Endothelial cell of umbilical vein (primary cell): ENCODE results near the gene SKAP1. TPM values are rescaled to one million over a fixed set of nuclear protein-coding genes. Genes with fewer than 3 reads are reported as not detected.

ENCODE experiments used
- BruUV-seq: library from RNA; stranded (reverse); fragments of 400-500 nt; replicated peaks from 2 replicates; lab custom pipeline; 2021; lab: Mats Ljungman, UMichigan
- CTCF ChIA-PET: fragments of 300-600, 350-600 bp; sonication (Branson Sonifier 250); formaldehyde crosslinking; loops from one replicate; lab custom pipeline; 2021; ENCODE audit warnings: antibody characterized with exemption, inconsistent platforms; lab: Charles Lee
- POLR2A ChIA-PET: fragments of 300-600, 350-600 bp; sonication (Branson Sonifier 250); formaldehyde crosslinking; loops from one replicate; lab custom pipeline; 2021; ENCODE audit warnings: antibody characterized with exemption, inconsistent platforms; lab: Charles Lee
- DNase-seq: peaks from one replicate; pipeline ENCODE4 v3.0.0-alpha.2; 2011; ENCODE audit warnings: low read depth, low spot score
- FAIRE-seq: peaks from 2 replicates; lab custom pipeline; 2011; peaks lifted over from hg19 to GRCh38; lab: Jason Lieb, UNC
- H2AFZ ChIP-seq: 2 replicates; pipeline ENCODE4 v1.6.0; 2012; ENCODE audit warnings: low read depth, low read length, control low read depth, inconsistent platforms
- H3K27ac ChIP-seq: 2 replicates; pipeline ENCODE4 v1.5.1; 2011; ENCODE audit warnings: low read depth, mild to moderate bottlenecking, control low read depth, low read length, moderate library complexity; ENCODE audit not compliant: insufficient read depth
- H3K27me3 ChIP-seq, 2 experiments: 2 replicates each; pipeline versions ENCODE4 v1.6.0 to v1.6.1; 2011; ENCODE audit warnings: low read length in 2 of 2, mixed read lengths in 1 of 2; ENCODE audit not compliant: control insufficient read depth in 2 of 2, insufficient read depth in 2 of 2
- H3K36me3 ChIP-seq, 2 experiments: 2 replicates in 1 of 2; 3 replicates in 1 of 2; pipeline ENCODE4 v1.5.1; 2011; ENCODE audit warnings: low read length in 2 of 2, mild to moderate bottlenecking in 1 of 2, moderate library complexity in 1 of 2; ENCODE audit not compliant: control insufficient read depth in 2 of 2, insufficient read depth in 2 of 2; ENCODE audit errors: extremely low read depth in 1 of 2
- H3K4me1 ChIP-seq: 3 replicates; pipeline ENCODE4 v1.5.1; 2011; ENCODE audit warnings: mild to moderate bottlenecking, low read length; ENCODE audit not compliant: control insufficient read depth, insufficient read depth; ENCODE audit errors: extremely low read depth
- H3K4me2 ChIP-seq: 2 replicates; pipeline ENCODE4 v1.6.1; 2011; ENCODE audit warnings: low read length, control low read depth, mixed read lengths; ENCODE audit not compliant: insufficient read depth
- H3K4me3 ChIP-seq, 3 experiments: fragments of 200-600 bp in 1 of 3; sonication (generic), shearing (Covaris generic) in 1 of 3; replicated peaks in 1 of 3; 2 replicates each; pipeline ENCODE4 v1.5.1; 2011 to 2016; ENCODE audit warnings: control low read depth in 3 of 3, low read length in 3 of 3, mild to moderate bottlenecking in 2 of 3, inconsistent platforms in 1 of 3, low read depth in 1 of 3, moderate library complexity in 1 of 3; ENCODE audit not compliant: insufficient read depth in 1 of 3
- H3K79me2 ChIP-seq: 2 replicates; pipeline ENCODE4 v1.6.0; 2012; ENCODE audit warnings: low read length, inconsistent platforms; ENCODE audit not compliant: control insufficient read depth, insufficient read depth
- H3K9ac ChIP-seq: replicated peaks from 2 replicates; pipeline ENCODE3; 2011; ENCODE audit warnings: low read length, control low read depth; ENCODE audit not compliant: insufficient read depth; ENCODE audit errors: extremely low read depth
- H3K9me1 ChIP-seq: replicated peaks from 3 replicates; pipeline ENCODE4 v1.6.0; 2011; ENCODE audit warnings: mild to moderate bottlenecking, low read length; ENCODE audit not compliant: control insufficient read depth, insufficient read depth; ENCODE audit errors: extremely low read depth
- H3K9me3 ChIP-seq: replicated peaks from 2 replicates; pipeline ENCODE4 v1.5.1; 2012; ENCODE audit warnings: low read length, inconsistent platforms; ENCODE audit not compliant: control insufficient read depth, insufficient read depth
- H4K20me1 ChIP-seq: replicated peaks from 2 replicates; pipeline ENCODE3; 2011; ENCODE audit warnings: mild to moderate bottlenecking, low read length; ENCODE audit not compliant: control insufficient read depth, insufficient read depth; ENCODE audit errors: extremely low read depth
- EZH2 ChIP-seq: IDR thresholded peaks from 2 replicates; pipeline ENCODE4 v1.6.1; 2012; ENCODE audit warnings: borderline replicate concordance, low read depth, mild to moderate bottlenecking, moderate library complexity, low read length, inconsistent platforms; ENCODE audit not compliant: severe bottlenecking
- FOS ChIP-seq: IDR thresholded peaks from 2 replicates; pipeline ENCODE4 v1.6.1; 2011; ENCODE audit warnings: mild to moderate bottlenecking, low read length, moderate library complexity, borderline replicate concordance; ENCODE audit not compliant: insufficient read depth
- GATA2 ChIP-seq: IDR thresholded peaks from 2 replicates; pipeline ENCODE4 v1.7.0; 2011; ENCODE audit warnings: low read depth, mild to moderate bottlenecking, moderate library complexity, mixed read lengths, low read length; ENCODE audit not compliant: insufficient read length, insufficient read depth
- JUN ChIP-seq: IDR thresholded peaks from 2 replicates; pipeline ENCODE4 v1.6.1; 2011; ENCODE audit warnings: borderline replicate concordance, low read depth; ENCODE audit not compliant: insufficient read length, insufficient read depth
- POLR2A ChIP-seq: IDR thresholded peaks from 2 replicates; pipeline ENCODE4 v1.6.1; 2012; ENCODE audit warnings: low read depth, mild to moderate bottlenecking, control low read depth, low read length
- POLR2AphosphoS5 ChIP-seq: IDR thresholded peaks from 2 replicates; pipeline ENCODE4 v1.6.1; 2012; ENCODE audit warnings: low read depth, mild to moderate bottlenecking, control low read depth, low read length, moderate library complexity; ENCODE audit not compliant: insufficient read depth
- dilution Hi-C: fragments of 300-500 bp; cut with MboI; formaldehyde crosslinking; loops from one replicate; pipeline ENCODE4 v1.15.0; 2019; ENCODE audit warnings: low sequenced_read_pairs; ENCODE audit not compliant: extremely low pct_ligation_motif_present
- intact Hi-C: fragments of 100-400 bp; cut with micrococcal nuclease; formaldehyde crosslinking; loops from one replicate; pipeline ENCODE4 v1.10.0; 2022
- polyA plus RNA-seq, 4 experiments: library from polyadenylated mRNA; depleted of rRNA in 3 of 4; stranded (reverse) in 3 of 4; unstranded in 1 of 4; fragments of >200 nt; gene quantifications; 2 replicates each; pipeline versions ENCODE4 v1.2.1 to v1.2.3, GENCODE V29; 2011 to 2012; ENCODE audit warnings: missing spikeins in 1 of 4
- total RNA-seq: library from RNA; stranded (reverse); gene quantifications from 2 replicates; pipeline ENCODE4 v1.2.3, GENCODE V29; 2021
- TF ChIP-seq, protein P1 (sequence below), 2 donors: IDR thresholded peaks; 1 replicate in 1 of 2; 2 replicates in 1 of 2; pipeline ENCODE4 v1.5.1; 2011; ENCODE audit warnings: low read length in 2 of 2, mild to moderate bottlenecking in 2 of 2, moderate library complexity in 2 of 2, control low read depth in 1 of 2, inconsistent platforms in 1 of 2, low read depth in 1 of 2; ENCODE audit not compliant: insufficient read depth in 1 of 2; ENCODE audit errors: extremely low read depth in 1 of 2

SKAP1 gene
- total and polyA plus RNA-seq, 2 donors (not counting 3 experiments of a cell fraction or from before 2014, with no cell fraction given) = 0.75 TPM; not detected in 1

DNA sequence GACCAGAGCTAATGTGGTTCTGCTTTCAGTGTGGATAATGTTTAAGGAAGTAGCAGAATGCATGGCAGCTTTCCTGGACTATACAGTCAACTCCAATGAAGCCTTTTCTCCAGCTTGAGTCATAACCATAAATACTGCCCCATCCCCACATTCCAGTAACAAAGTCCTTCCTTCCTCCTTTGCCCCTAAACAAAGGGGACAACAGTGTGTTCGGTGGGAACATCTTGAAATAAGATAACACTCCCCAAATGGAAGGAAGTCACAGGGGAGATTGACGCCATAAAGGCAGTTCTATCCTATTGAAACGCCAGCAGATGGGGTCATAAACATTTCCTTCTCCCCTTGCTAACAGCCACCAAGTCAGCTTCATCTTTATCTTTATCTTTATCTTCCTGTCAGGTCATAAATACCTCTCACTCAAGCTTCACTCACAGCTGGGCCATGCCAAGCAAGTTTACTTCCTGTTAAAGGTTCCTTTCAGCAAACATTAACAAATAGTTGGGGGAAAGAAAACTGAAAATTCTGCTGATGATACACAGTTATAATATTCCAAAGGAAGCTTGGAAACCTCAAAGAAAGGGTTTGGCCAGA, 185.8 kb downstream of the SKAP1 start:
- POLR2A ChIA-PET = interaction anchor here (1.1 to 2.0 kb wide), 2 partner anchors 10 to 15 kb away, joined by 4 to 5 read pairs; no protein-coding TSS in a partner anchor
- H2AFZ ChIP-seq = no peak overlapping the region
- DNase-seq (peak; percentile 88), FAIRE-seq (peak; percentile 90)
- no peaks in the 10 kb centered on the region for H3K9me1 ChIP-seq
- TF ChIP-seq, protein P1, sequence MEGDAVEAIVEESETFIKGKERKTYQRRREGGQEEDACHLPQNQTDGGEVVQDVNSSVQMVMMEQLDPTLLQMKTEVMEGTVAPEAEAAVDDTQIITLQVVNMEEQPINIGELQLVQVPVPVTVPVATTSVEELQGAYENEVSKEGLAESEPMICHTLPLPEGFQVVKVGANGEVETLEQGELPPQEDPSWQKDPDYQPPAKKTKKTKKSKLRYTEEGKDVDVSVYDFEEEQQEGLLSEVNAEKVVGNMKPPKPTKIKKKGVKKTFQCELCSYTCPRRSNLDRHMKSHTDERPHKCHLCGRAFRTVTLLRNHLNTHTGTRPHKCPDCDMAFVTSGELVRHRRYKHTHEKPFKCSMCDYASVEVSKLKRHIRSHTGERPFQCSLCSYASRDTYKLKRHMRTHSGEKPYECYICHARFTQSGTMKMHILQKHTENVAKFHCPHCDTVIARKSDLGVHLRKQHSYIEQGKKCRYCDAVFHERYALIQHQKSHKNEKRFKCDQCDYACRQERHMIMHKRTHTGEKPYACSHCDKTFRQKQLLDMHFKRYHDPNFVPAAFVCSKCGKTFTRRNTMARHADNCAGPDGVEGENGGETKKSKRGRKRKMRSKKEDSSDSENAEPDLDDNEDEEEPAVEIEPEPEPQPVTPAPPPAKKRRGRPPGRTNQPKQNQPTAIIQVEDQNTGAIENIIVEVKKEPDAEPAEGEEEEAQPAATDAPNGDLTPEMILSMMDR (IDR thresholded peaks at IDR 0.05; ENCODE audit: extremely low read depth in 1 of 2, insufficient read depth in 1 of 2, low read depth in 1 of 2, low read length in 2 of 2) = no peak
- peak; percentile 67 for TF ChIP-seq POLR2AphosphoS5
- TF ChIP-seq GATA2 = peak; percentile 99
- TF ChIP-seq POLR2A = peak; percentile 7
- no peak for TF ChIP-seq EZH2
- TF ChIP-seq JUN = peak; percentile 90
- TF ChIP-seq FOS = peak; percentile 86
- H3K4me1 ChIP-seq = peaks cover 74% of the 10 kb centered on the region
- intact Hi-C loops (loop anchor here (1.0 to 10.0 kb wide), 8 partner anchors 8 to 219 kb away; partner anchors contain the start of genes CBX1 and NFE2L1), dilution Hi-C loops (no loop called here)
- no peaks in the 10 kb centered on the region for H3K36me3 ChIP-seq
- no peaks in the 10 kb centered on the region for H3K27me3 ChIP-seq
- peak overlapping the region; percentile 90 for H3K27ac ChIP-seq
- CTCF ChIA-PET = interaction anchor here (1.0 to 20.0 kb wide), 12 partner anchors 8 to 392 kb away, joined by 3 to 289 read pairs (median 4); no protein-coding TSS in a partner anchor
- H3K4me3 ChIP-seq = no peak overlapping the region
- peak overlapping the region; percentile 72 for H3K4me2 ChIP-seq
- H3K79me2 ChIP-seq = no peaks in the 10 kb centered on the region
- H3K9ac ChIP-seq = peak overlapping the region; percentile 73
- no TSS peak for BruUV-seq
- no peaks in the 10 kb centered on the region for H3K9me3 ChIP-seq
- no peaks in the 10 kb centered on the region for H4K20me1 ChIP-seq
